K562 (cell line): ENCODE measurements around the gene POLR3E. TPM values are rescaled to one million over a fixed set of nuclear protein-coding genes. Genes with fewer than 3 reads are reported as not detected.
A peak's percentile ranks its signal among the peaks of the same experiment; 100 is the strongest.

Experiments
- ATAC-seq: fragments of 200-7000 bp; cut with Tn5 transposase; 3 replicates; pipeline ENCODE4 v1.9.1; 2020; ENCODE audit warnings: moderate library complexity
- Bru-seq: library from RNA; stranded (reverse); fragments of 400-500 nt; gene quantifications from one replicate; lab custom pipeline; 2021; lab: Mats Ljungman, UMichigan
- BruChase-seq, 2 experiments: library from RNA; stranded (reverse); fragments of 400-500 nt; gene quantifications; one replicate each; lab custom pipeline; 2021; lab: Mats Ljungman, UMichigan
- BruUV-seq: library from RNA; stranded (reverse); fragments of 400-500 nt; replicated peaks from 2 replicates; lab custom pipeline; 2021; lab: Mats Ljungman, UMichigan
- CTCF ChIA-PET: fragments of 300-600 bp; formaldehyde crosslinking; extraction: SDS; loops from one replicate; lab custom pipeline; 2021; ENCODE audit warnings: low intra/inter-chr PET ratio; lab: Yijun Ruan, JAX
- POLR2A ChIA-PET: fragments of 300-600, 350-650 bp; sonication (Branson Sonifier 250); formaldehyde crosslinking; extraction: SDS; loops from one replicate; lab custom pipeline; 2021; ENCODE audit warnings: antibody characterized with exemption, inconsistent platforms; lab: Yijun Ruan, JAX
- DNase-seq, 4 experiments: peaks; one replicate each; pipeline versions ENCODE4 v3.0.0 to v3.0.0-alpha.2; 2011 to 2018; ENCODE audit warnings: low spot score in 3 of 4, mixed read lengths in 3 of 4; ENCODE audit errors: extremely low read depth in 1 of 4
- FAIRE-seq: peaks from 2 replicates; lab custom pipeline; 2011; peaks lifted over from hg19 to GRCh38; lab: Jason Lieb, UNC
- H2AFZ ChIP-seq: 2 replicates; pipeline ENCODE4 v1.6.0; 2011; ENCODE audit warnings: low read depth, low read length, control low read depth, inconsistent platforms
- H3K27ac ChIP-seq: fragments of 200-600 bp; 3 replicates; pipeline ENCODE4 v1.8.0; 2011; ENCODE audit warnings: low read depth, mild to moderate bottlenecking, control low read depth, inconsistent platforms, low read length, moderate library complexity, mixed read lengths; ENCODE audit errors: extremely low read depth
- H3K27me3 ChIP-seq, 2 experiments: fragments of 300-600 bp in 1 of 2; 2 replicates in 1 of 2; 3 replicates in 1 of 2; pipeline versions ENCODE4 v1.6.0 to v1.8.0; 2011; ENCODE audit warnings: inconsistent platforms in 2 of 2, low read length in 2 of 2, mild to moderate bottlenecking in 1 of 2, mixed read lengths in 1 of 2, moderate library complexity in 1 of 2; ENCODE audit not compliant: control insufficient read depth in 2 of 2, insufficient read depth in 2 of 2
- H3K36me3 ChIP-seq: fragments of 300-600 bp; 3 replicates; pipeline ENCODE4 v1.8.0; 2011; ENCODE audit warnings: mild to moderate bottlenecking, low read length, inconsistent platforms; ENCODE audit not compliant: control insufficient read depth, insufficient read depth
- H3K4me1 ChIP-seq, 2 experiments: fragments of 200-600 bp in 1 of 2; replicated peaks in 1 of 2; 2 replicates in 1 of 2; 3 replicates in 1 of 2; pipeline versions ENCODE4 v1.5.1 to v1.8.0; 2011; ENCODE audit warnings: inconsistent platforms in 2 of 2, low read length in 2 of 2, mild to moderate bottlenecking in 1 of 2, mixed read lengths in 1 of 2, moderate library complexity in 1 of 2; ENCODE audit not compliant: control insufficient read depth in 2 of 2, insufficient read depth in 2 of 2
- H3K4me2 ChIP-seq: 2 replicates; pipeline ENCODE4 v1.6.1; 2011; ENCODE audit warnings: low read length, control low read depth, inconsistent platforms, mixed read lengths; ENCODE audit not compliant: insufficient read depth
- H3K4me3 ChIP-seq: fragments of 200-600 bp; sonication (generic), shearing (Covaris generic); 2 replicates; pipeline ENCODE4 v1.5.1; 2016; ENCODE audit warnings: control low read depth, inconsistent platforms
- H3K79me2 ChIP-seq: fragments of 200-600 bp; 3 replicates; pipeline ENCODE4 v1.8.0; 2011; ENCODE audit warnings: low read length, inconsistent platforms; ENCODE audit not compliant: control insufficient read depth, insufficient read depth
- H3K9ac ChIP-seq, 2 experiments: 2 replicates each; pipeline versions ENCODE4 v1.6.0 to v1.6.1; 2011; ENCODE audit warnings: low read depth in 2 of 2, low read length in 2 of 2, control low read depth in 1 of 2, inconsistent platforms in 1 of 2, mild to moderate bottlenecking in 1 of 2, mixed read lengths in 1 of 2; ENCODE audit not compliant: insufficient read depth in 1 of 2
- H3K9me1 ChIP-seq: one replicate; pipeline ENCODE4 v1.6.0; 2011; ENCODE audit warnings: inconsistent platforms, mild to moderate bottlenecking, low read length, moderate library complexity; ENCODE audit not compliant: control insufficient read depth, insufficient read depth
- H3K9me3 ChIP-seq: replicated peaks from 2 replicates; pipeline ENCODE4 v1.5.1; 2011; ENCODE audit warnings: low read depth, low read length, inconsistent platforms; ENCODE audit not compliant: control insufficient read depth, insufficient read depth
- H4K20me1 ChIP-seq: replicated peaks from 2 replicates; pipeline ENCODE4 v1.6.1; 2011; ENCODE audit warnings: low read length, inconsistent platforms, mixed read lengths; ENCODE audit not compliant: control insufficient read depth, insufficient read depth
- HNRNPUL1 ChIP-seq: fragments of 200-400 bp; formaldehyde crosslinking; IDR thresholded peaks from 2 replicates; pipeline ENCODE4 v1.6.1; 2017; ENCODE audit warnings: low read length
- IRF1 ChIP-seq: sonication (generic); formaldehyde crosslinking; IDR thresholded peaks from 2 replicates; pipeline ENCODE4 v1.8.0; 2022; ENCODE audit warnings: missing genetic modification reagents, mild to moderate bottlenecking, borderline replicate concordance
- MIER1 ChIP-seq: fragments of 450-650 bp; IDR thresholded peaks from 2 replicates; pipeline ENCODE4 v1.6.1; 2016; ENCODE audit warnings: antibody characterized with exemption, mild to moderate bottlenecking, low read depth
- PHF20 ChIP-seq: fragments of 450-650 bp; IDR thresholded peaks from 2 replicates; pipeline ENCODE4 v1.6.1; 2018; ENCODE audit not compliant: partially characterized antibody
- ZNF77 ChIP-seq: fragments of 250-450 bp; sonication (Bioruptor Pico); IDR thresholded peaks from 2 replicates; pipeline ENCODE4 v1.5.0; 2020
- WGBS: fragments of 100-300 bp; shearing (Covaris generic); methylation state at CpG from one replicate; pipeline ENCODE4 v1.1.6; 2016; ENCODE audit warnings: low coverage, mixed read lengths; ENCODE audit not compliant: insufficient coverage; ENCODE audit errors: missing lambda C conversion rate; 5-methylcytosine and 5-hydroxymethylcytosine counted together
- in situ Hi-C: fragments of 300-500 bp; cut with MboI; formaldehyde crosslinking; loops from 4 replicates; pipeline ENCODE4 v1.15.0; 2018; ENCODE audit warnings: inconsistent platforms, mixed read lengths
- intact Hi-C: fragments of 100-400 bp; cut with micrococcal nuclease; formaldehyde crosslinking; loops from 2 replicates; pipeline ENCODE4 v1.14.2; 2022
- long read RNA-seq, 3 experiments: library from polyadenylated mRNA in 2 of 3; library from RNA in 1 of 3; unstranded in 2 of 3; stranded (forward) in 1 of 3; transcript quantifications; one replicate each; pipeline ENCODE4 v2.0.0, GENCODE V29; 2019 to 2022
- polyA minus RNA-seq, 3 experiments: library from RNA; depleted of rRNA, polyadenylated mRNA; stranded (reverse); fragments of >200 nt; gene quantifications; 2 replicates each; pipeline ENCODE4 v1.2.3, GENCODE V29; 2011
- polyA plus RNA-seq, 8 experiments: library from polyadenylated mRNA; depleted of rRNA in 4 of 8; stranded (reverse) in 5 of 8; unstranded in 3 of 8; fragments of >200 nt; fragmentation: Nextera tagmentation in 2 of 8; fragmentation: Illumina TruSeq in 1 of 8; extraction: Ambion mirVana in 2 of 8; extraction: Trizol in 1 of 8; gene quantifications; 2 replicates each; pipeline versions ENCODE4 v1.2.1 to v1.2.3, GENCODE V29; 2011 to 2014; ENCODE audit warnings: inconsistent platforms in 1 of 8, missing spikeins in 1 of 8
- total RNA-seq, 7 experiments: library from RNA; depleted of rRNA in 6 of 7; stranded (reverse); fragments of >200 nt in 6 of 7; fragmentation: Illumina TruSeq in 2 of 7; extraction: Trizol in 2 of 7; gene quantifications; 2 replicates each; pipeline versions ENCODE4 v1.2.1 to v1.2.3, GENCODE V29; 2011 to 2021; ENCODE audit warnings: low replicate concordance in 1 of 7

POLR3E gene
- 337 and 699 TPM in 2 replicates for total RNA-seq (2011; cell fraction: chromatin; rRNA removed; ENCODE audit: low replicate concordance)
- total RNA-seq (2011; cell fraction: nucleolus; rRNA removed): 179 and 196 TPM in 2 replicates
- total RNA-seq (2011; cell fraction: nucleoplasm; rRNA removed): 243 and 244 TPM in 2 replicates
- total RNA-seq (2014; rRNA removed) (78.2 and 82.6 TPM in 2 replicates), total RNA-seq (2014; rRNA removed; fragmentation: Illumina TruSeq; extraction: Trizol) (67.6 and 81.1 TPM in 2 replicates), total RNA-seq (2015; rRNA removed; fragmentation: Illumina TruSeq; extraction: Trizol) (73.9 and 83.8 TPM in 2 replicates), total RNA-seq (2021) (101 and 113 TPM in 2 replicates), polyA plus RNA-seq (2011; rRNA removed) (151 and 192 TPM in 2 replicates), polyA plus RNA-seq (2014; fragmentation: Illumina TruSeq; extraction: Trizol) (128 and 149 TPM in 2 replicates), polyA plus RNA-seq (2014; fragmentation: Nextera tagmentation; extraction: Ambion mirVana) (10 to 100 TPM; 17.7 to 25.3 TPM), polyA plus RNA-seq (2014; rRNA removed) (77.3 and 95.9 TPM in 2 replicates), polyA minus RNA-seq (2011; rRNA and poly(A)+ RNA removed) (241 and 345 TPM in 2 replicates), Bru-seq, nascent RNA (percentile 83 among the genes with signal in this experiment), BruChase-seq, experiment 1, labeled RNA remaining after a 2-hour chase (percentile 86 among the genes with signal in this experiment), BruChase-seq, experiment 2, labeled RNA remaining after a 6-hour chase (percentile 87 among the genes with signal in this experiment)
- polyA plus RNA-seq (2011; cell fraction: cytosol; rRNA removed): 128 and 145 TPM in 2 replicates
- 458 and 560 TPM in 2 replicates for polyA plus RNA-seq (2011; cell fraction: nucleus; rRNA removed)
- 62.8 and 102 TPM in 2 replicates for polyA plus RNA-seq (2012)
- polyA minus RNA-seq (2011; cell fraction: cytosol; rRNA and poly(A)+ RNA removed): 104 and 113 TPM in 2 replicates
- 100 and 315 TPM in 2 replicates for polyA minus RNA-seq (2011; cell fraction: nucleus; rRNA and poly(A)+ RNA removed)
- long read RNA-seq, experiment 1, transcript POLR3E-201 (21 exons, 3,697 nt): major isoform, 101 of 299 reads
- long read RNA-seq, experiment 1, transcript POLR3E-202 (20 exons, 2,469 nt): minor isoform, 5 of 299 reads
- long read RNA-seq, experiment 1, partial matches to known transcripts: 146 of 299 reads
- long read RNA-seq, experiment 1, other reads (novel, unspliced or antisense): 40 of 299 reads
- long read RNA-seq, experiment 2, transcript POLR3E-201 (21 exons, 3,697 nt): major isoform, 13 of 46 reads
- long read RNA-seq, experiment 2, partial matches to known transcripts: 20 of 46 reads
- long read RNA-seq, experiment 2, other reads (novel, unspliced or antisense): 13 of 46 reads
- long read RNA-seq, experiment 3, transcript POLR3E-201 (21 exons, 3,697 nt): major isoform, 22 of 44 reads
- long read RNA-seq, experiment 3, partial matches to known transcripts: 9 of 44 reads
- long read RNA-seq, experiment 3, other reads (novel, unspliced or antisense): 7 of 44 reads

GRCh38 chr16:22297114-22297870, at the start of gene POLR3E:
Gene POLR3E, plus strand, starts transcription at chr16:22297409. Its CDS starts 5,560 bp downstream, at chr16:22302969.
- H2AFZ ChIP-seq: peak within 1 kb of the TSS; percentile 89
- H3K4me1 ChIP-seq: peaks cover 15% of the 10 kb centered on the region in 2 experiments; a peak in 4 of 5 replicates
- ChIA-PET CTCF (interaction anchor here (0.6 to 3.3 kb wide), 5 partner anchors 15 to 107 kb away, joined by 3 to 49 read pairs (median 5); partner anchors contain the start of gene EEF2K), POLR2A (interaction anchor here (0.6 to 2.8 kb wide), 8 partner anchors 10 to 105 kb away, joined by 3 to 13 read pairs (median 7); partner anchors contain the start of gene EEF2K)
- in situ Hi-C loops: loop anchor here (5.0 kb wide), 1 partner anchor 90 kb away; the partner anchor contains the start of gene EEF2K
- peaks cover 29% of the 10 kb centered on the region for H4K20me1 ChIP-seq
- peak within 1 kb of the TSS; percentile 89 for H3K27ac ChIP-seq
- H3K9me3 ChIP-seq: no peaks in the 10 kb centered on the region
- peak within 1 kb of the TSS; percentile 96 for H3K4me3 ChIP-seq
- peaks cover 51% of the 10 kb centered on the region for H3K79me2 ChIP-seq
- H3K27me3 ChIP-seq: no peaks in the 10 kb centered on the region
- ATAC-seq (peak; percentile 90), FAIRE-seq (peak; percentile 84), DNase-seq (peak; percentile 95 to 99 (median 96))
- H3K9ac ChIP-seq: peak within 1 kb of the TSS; percentile 94 to 98
- intact Hi-C loops: loop anchor here (1.0 to 5.0 kb wide), 3 partner anchors 91 to 300 kb away; partner anchors contain the start of gene EEF2K
- BruUV-seq: no TSS peak
- H3K4me2 ChIP-seq: peak within 1 kb of the TSS; percentile 94
- H3K9me1 ChIP-seq: no peaks in the 10 kb centered on the region
- WGBS: under 1% methylated on average over 60 of the region's 76 CpGs
- H3K36me3 ChIP-seq: peaks cover 36% of the 10 kb centered on the region
- TF ChIP-seq PHF20 (peak; percentile 44), IRF1 (no peak), ZNF77 (CRISPR knock-in tag) (no peak), HNRNPUL1 (no peak), MIER1 (no peak)
